ENCODE results near the gene TXNRD2.

- no peak for TF ChIP-seq POLR2AphosphoS5 (IDR thresholded peaks at IDR 0.05; ENCODE audit: low read depth, low read length)
- no peak for TF ChIP-seq TAF1 (IDR thresholded peaks at IDR 0.05; ENCODE audit: borderline replicate concordance, insufficient read depth, low read length)
- TF ChIP-seq SIN3A (IDR thresholded peaks at IDR 0.05; ENCODE audit: borderline replicate concordance, insufficient read depth, low read length) = no peak
- no peak for TF ChIP-seq REST (IDR thresholded peaks at IDR 0.05; ENCODE audit: insufficient read depth in 1 of 2, low read depth in 2 of 2, low read length in 2 of 2)
- TF ChIP-seq FOXP2 (optimal IDR thresholded peaks at IDR 0.05; ENCODE audit: borderline replicate concordance, extremely low read depth, extremely low read length, insufficient read depth) = no peak
Measured at GRCh38 chr22:19867617-19868016, 74.0 kb downstream of the TXNRD2 start.
